Chondrocyte (in vitro differentiated cells): ENCODE measurements around the gene SSTR5. TPM values are rescaled to one million over a fixed set of nuclear protein-coding genes. Genes with fewer than 3 reads are reported as not detected.

Experiments used
- DNase-seq: peaks from one replicate; pipeline ENCODE4 v3.0.0; 2021; ENCODE audit warnings: mixed read lengths, low spot score
- H3K27ac Mint-ChIP-seq: one replicate; pipeline ENCODE4 v1.8.0; 2021; ENCODE audit warnings: mild to moderate bottlenecking, moderate library complexity, mixed read lengths; ENCODE audit not compliant: unreplicated experiment
- H3K27me3 Mint-ChIP-seq: 2 replicates; pipeline ENCODE4 v1.8.0; 2021; ENCODE audit warnings: low read depth, mixed read lengths
- H3K36me3 Mint-ChIP-seq: 2 replicates; pipeline ENCODE4 v1.8.0; 2021; ENCODE audit warnings: low read depth, mixed read lengths
- H3K4me1 Mint-ChIP-seq: 2 replicates; pipeline ENCODE4 v1.8.0; 2021; ENCODE audit warnings: low read depth, mild to moderate bottlenecking, mixed read lengths
- H3K4me3 Mint-ChIP-seq: one replicate; pipeline ENCODE4 v1.8.0; 2021; ENCODE audit warnings: mild to moderate bottlenecking, moderate library complexity, mixed read lengths; ENCODE audit not compliant: unreplicated experiment
- H3K9me3 Mint-ChIP-seq: 2 replicates; pipeline ENCODE4 v1.8.0; 2021; ENCODE audit warnings: low read depth, mixed read lengths
- total RNA-seq: library from RNA; stranded (reverse); gene quantifications from 3 replicates; pipeline ENCODE4 v1.2.1, GENCODE V29; 2021
- TF ChIP-seq, protein P1 (sequence below): fragments of 200-600 bp; sonication (generic); IDR thresholded peaks from 2 replicates; pipeline ENCODE4 v1.5.0; 2021; ENCODE audit warnings: antibody characterized with exemption, mild to moderate bottlenecking, moderate library complexity

Gene SSTR5
- total RNA-seq, 1 donor from 2014 or later = not detected

DNA sequence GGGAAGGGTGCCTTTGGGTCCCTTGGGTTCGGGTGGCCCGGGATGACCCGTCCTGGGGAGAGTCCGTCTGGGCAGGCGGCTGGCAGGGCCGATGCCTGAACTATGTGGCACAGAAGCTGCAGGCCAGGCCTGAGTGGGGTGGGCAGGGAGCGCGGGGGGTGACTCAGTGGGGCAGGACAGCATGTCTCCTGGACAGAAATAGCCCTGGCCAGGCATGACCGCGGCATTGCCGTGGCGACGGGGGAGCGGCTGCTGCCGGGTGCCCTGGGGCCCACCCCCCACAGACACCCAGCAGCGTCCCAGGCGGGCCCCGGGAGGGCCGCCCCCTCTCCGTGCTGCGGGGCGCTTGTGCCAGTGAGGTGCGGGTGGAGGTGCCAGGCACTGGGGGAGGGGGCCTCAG is 25.3 kb downstream of the SSTR5 start:
- Mint-ChIP-seq H3K4me3 (no peak overlapping the region), H3K9me3 (no peaks in the 10 kb centered on the region)

DNA sequence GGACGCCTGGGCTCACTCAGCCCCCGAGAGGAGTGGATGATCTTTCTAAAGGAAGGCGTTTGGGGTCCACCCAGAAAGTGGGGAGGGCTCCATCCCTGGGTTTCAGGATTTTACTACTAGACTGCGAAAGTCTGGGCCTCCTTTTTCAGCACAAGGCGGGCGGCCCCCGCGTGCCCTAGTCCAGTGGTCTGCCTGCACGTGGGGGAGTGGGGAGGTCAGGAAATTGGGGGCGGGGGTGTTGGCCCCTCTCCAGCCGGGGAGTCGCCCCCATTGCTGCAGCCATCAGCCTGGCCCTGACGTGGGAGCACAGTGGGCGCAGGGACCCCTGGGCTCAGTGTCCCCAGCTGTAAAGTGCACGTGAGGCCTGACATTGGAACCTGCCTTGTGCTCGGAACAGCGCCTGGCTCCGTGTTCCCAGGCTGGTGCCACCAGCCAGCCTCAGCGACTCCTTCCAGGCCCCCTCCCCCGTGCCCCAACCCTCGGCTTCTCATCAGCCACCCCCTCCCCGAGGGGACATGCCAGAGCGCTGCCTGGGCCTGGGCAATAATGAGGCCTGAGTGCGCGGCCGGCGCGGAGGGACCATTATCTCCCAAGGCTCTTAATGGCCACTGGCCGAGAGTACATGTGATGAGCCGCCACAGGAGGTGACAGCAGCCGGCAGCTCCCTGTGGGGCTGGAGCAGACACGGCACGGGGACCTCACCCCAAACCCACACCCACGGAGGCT is 25.9 kb downstream of the SSTR5 start:
- peaks cover 3% of the 10 kb centered on the region for H3K4me1 Mint-ChIP-seq
- H3K4me3 Mint-ChIP-seq = no peak overlapping the region
- H3K9me3 Mint-ChIP-seq = no peaks in the 10 kb centered on the region
- DNase-seq = no peak
- TF ChIP-seq, protein P1, sequence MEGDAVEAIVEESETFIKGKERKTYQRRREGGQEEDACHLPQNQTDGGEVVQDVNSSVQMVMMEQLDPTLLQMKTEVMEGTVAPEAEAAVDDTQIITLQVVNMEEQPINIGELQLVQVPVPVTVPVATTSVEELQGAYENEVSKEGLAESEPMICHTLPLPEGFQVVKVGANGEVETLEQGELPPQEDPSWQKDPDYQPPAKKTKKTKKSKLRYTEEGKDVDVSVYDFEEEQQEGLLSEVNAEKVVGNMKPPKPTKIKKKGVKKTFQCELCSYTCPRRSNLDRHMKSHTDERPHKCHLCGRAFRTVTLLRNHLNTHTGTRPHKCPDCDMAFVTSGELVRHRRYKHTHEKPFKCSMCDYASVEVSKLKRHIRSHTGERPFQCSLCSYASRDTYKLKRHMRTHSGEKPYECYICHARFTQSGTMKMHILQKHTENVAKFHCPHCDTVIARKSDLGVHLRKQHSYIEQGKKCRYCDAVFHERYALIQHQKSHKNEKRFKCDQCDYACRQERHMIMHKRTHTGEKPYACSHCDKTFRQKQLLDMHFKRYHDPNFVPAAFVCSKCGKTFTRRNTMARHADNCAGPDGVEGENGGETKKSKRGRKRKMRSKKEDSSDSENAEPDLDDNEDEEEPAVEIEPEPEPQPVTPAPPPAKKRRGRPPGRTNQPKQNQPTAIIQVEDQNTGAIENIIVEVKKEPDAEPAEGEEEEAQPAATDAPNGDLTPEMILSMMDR = no peak
- H3K27me3 Mint-ChIP-seq = no peaks in the 10 kb centered on the region
- no peaks in the 10 kb centered on the region for H3K36me3 Mint-ChIP-seq
- no peak overlapping the region for H3K27ac Mint-ChIP-seq

More for the DNA sequence above, 25.3 kb downstream of the SSTR5 start:
- no peak overlapping the region for H3K27ac Mint-ChIP-seq
- H3K4me1 Mint-ChIP-seq = peaks cover 3% of the 10 kb centered on the region
- DNase-seq = no peak
- H3K36me3 Mint-ChIP-seq = no peaks in the 10 kb centered on the region
- no peaks in the 10 kb centered on the region for H3K27me3 Mint-ChIP-seq
- TF ChIP-seq, protein P1 = no peak

DNA sequence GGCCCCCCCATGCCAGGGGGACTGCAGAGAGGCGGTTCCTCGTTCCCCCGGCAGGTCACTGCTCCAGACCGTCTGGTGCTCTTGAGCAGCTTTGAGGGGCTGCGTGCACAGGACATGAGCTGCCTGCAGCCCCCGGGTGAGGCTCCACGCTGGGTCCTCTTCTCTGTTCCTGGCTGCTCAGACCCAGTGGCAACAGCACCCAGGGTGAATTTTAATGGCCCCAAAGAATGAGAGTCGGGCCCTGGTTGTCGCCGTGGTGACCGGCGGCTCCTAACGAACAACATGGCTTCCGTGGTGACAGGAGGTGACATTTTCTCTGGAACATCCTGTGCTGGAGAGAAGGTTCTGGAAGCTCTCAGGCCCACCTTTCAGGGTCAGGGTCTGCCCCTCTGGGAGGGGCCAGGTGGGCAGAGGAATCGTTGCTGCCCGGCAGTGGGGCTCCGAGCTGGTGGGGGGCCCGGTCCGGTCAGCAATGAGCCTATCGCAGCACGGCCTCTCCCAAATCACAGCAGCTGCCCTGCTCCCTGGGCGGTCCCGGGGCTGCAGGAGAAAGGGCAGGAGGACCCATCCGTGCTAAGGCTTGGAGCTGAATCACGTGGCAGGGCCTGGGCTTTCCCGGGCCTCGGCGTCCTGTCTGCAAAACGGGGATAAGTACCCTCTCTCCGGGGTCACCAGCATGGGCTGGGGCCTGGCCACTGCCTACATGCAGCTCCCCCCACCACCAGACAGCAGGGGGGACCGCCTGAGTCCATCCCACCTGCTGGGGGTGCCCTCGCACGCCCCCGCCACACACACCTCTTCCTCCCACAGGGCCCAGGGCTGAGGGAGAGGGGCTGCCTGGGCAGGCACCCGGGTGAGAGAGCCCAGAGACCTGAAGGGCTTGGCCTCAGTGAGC is 26.9 kb downstream of the SSTR5 start:
- Mint-ChIP-seq H3K27me3 (no peaks in the 10 kb centered on the region), H3K4me1 (peaks cover 3% of the 10 kb centered on the region), H3K9me3 (no peaks in the 10 kb centered on the region), H3K27ac (no peak overlapping the region), H3K4me3 (no peak overlapping the region), H3K36me3 (no peaks in the 10 kb centered on the region)
- no peak for DNase-seq
- TF ChIP-seq, protein P1 = no peak

DNA sequence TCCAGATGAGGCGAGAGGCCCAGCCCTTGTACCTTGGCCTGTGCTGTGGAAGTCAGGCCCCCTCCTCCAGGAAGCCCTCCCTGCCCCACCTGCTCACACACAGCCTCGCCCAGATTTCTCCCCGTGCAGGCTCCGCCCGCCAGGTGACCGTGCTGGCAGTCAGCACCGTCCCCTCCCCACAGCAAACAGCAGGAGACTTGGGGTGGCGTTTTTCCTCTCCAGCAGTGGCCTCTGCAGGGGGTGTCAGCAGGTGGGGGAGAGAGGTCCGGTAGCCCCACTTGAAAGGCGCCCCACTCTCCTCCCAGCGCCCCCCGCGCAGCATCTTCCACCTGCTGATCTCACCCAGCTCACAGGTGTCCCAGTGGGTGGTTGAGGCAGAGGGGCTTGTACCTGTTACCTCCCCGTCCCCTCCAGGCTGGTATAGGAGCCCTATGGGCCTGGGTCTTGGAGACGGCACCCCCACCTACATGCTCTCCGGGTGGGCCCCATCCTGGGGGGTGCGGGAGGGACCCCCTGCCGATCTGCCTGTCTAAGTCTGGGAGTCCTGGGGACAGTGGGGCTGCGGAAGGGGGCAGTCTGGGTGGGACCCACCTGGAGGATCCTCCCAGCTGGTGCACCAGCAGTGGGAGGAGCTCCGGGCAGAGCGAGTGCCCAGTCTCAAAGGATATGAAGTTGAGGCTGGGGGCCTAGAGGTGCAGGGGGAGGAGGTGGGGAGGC is 27.7 kb downstream of the SSTR5 start:
- Mint-ChIP-seq H3K4me3 (no peak overlapping the region), H3K36me3 (no peaks in the 10 kb centered on the region), H3K27ac (no peak overlapping the region), H3K4me1 (peaks cover 3% of the 10 kb centered on the region), H3K27me3 (no peaks in the 10 kb centered on the region), H3K9me3 (no peaks in the 10 kb centered on the region)
- TF ChIP-seq, protein P1 = no peak
- no peak for DNase-seq

DNA sequence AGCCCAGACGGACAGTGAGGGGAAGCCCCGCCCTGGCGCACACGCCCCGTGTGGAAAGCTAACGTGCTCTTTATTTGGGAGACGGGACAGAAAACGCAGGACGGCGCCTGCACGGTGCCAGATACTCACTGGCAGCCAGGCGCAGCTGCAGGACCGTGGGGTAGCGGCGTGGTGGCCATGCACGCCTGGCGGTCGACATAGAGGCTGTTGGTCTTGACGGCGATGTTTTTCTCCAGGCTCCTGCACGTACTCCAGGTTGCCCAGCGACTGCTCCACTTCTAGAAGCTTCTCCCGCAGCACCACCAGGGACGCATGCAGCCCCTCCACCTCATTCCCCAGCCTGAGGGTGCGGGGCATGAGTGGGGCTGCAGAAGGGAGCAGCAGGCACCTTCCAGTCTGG is 28.6 kb downstream of the SSTR5 start:
- H3K4me3 Mint-ChIP-seq = no peak overlapping the region
- no peak for DNase-seq
- H3K27me3 Mint-ChIP-seq = no peaks in the 10 kb centered on the region
- TF ChIP-seq, protein P1 = no peak
- H3K36me3 Mint-ChIP-seq = no peaks in the 10 kb centered on the region
- H3K9me3 Mint-ChIP-seq = no peaks in the 10 kb centered on the region
- peaks cover 3% of the 10 kb centered on the region for H3K4me1 Mint-ChIP-seq
- no peak overlapping the region for H3K27ac Mint-ChIP-seq
